Epithelial cell of esophagus (primary cell): ENCODE data around the gene UBASH3A.

Source experiments
- DNase-seq: peaks from one replicate; pipeline ENCODE4 v3.0.0; 2010; ENCODE audit warnings: low read depth
- H3K4me3 ChIP-seq: 2 replicates; pipeline ENCODE4 v1.5.1; 2011; ENCODE audit warnings: mild to moderate bottlenecking, low read length, control low read depth
- TF ChIP-seq, protein P1 (sequence below): IDR thresholded peaks from 2 replicates; pipeline ENCODE4 v1.5.1; 2011; ENCODE audit warnings: low read depth, mild to moderate bottlenecking, low read length, control low read depth, inconsistent platforms; ENCODE audit not compliant: insufficient read depth; ENCODE audit errors: missing control alignments

UBASH3A gene, protein sequence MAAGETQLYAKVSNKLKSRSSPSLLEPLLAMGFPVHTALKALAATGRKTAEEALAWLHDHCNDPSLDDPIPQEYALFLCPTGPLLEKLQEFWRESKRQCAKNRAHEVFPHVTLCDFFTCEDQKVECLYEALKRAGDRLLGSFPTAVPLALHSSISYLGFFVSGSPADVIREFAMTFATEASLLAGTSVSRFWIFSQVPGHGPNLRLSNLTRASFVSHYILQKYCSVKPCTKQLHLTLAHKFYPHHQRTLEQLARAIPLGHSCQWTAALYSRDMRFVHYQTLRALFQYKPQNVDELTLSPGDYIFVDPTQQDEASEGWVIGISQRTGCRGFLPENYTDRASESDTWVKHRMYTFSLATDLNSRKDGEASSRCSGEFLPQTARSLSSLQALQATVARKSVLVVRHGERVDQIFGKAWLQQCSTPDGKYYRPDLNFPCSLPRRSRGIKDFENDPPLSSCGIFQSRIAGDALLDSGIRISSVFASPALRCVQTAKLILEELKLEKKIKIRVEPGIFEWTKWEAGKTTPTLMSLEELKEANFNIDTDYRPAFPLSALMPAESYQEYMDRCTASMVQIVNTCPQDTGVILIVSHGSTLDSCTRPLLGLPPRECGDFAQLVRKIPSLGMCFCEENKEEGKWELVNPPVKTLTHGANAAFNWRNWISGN

GRCh38 chr21:42403611-42404231 is at the start of gene UBASH3A:
Gene UBASH3A, plus strand, starts transcription at chr21:42403902. Its CDS starts 44 bp downstream, at chr21:42403946.
- DNase-seq, result no peak

DNA sequence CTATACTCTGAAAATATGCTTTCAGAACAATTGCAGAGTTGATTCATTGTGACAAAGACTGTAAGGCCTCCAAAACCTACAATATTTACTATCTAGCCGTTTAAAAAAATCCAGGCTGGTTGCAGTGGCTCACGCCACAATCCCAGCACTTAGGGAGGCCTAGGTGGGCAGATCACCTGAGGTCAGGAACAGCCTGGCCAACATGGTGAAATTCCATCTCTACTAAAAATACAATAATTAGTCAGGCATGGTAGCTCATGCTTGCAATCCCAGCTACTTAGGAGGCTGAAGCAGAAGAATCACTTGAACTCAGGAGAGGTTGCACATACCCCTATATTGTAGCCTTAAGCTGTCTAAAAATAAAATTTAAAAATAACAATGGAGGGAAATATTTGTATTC is 47.7 kb upstream of the UBASH3A start:
- H3K4me3 ChIP-seq, result no peak overlapping the region
- no peak for DNase-seq
- TF ChIP-seq, protein P1, sequence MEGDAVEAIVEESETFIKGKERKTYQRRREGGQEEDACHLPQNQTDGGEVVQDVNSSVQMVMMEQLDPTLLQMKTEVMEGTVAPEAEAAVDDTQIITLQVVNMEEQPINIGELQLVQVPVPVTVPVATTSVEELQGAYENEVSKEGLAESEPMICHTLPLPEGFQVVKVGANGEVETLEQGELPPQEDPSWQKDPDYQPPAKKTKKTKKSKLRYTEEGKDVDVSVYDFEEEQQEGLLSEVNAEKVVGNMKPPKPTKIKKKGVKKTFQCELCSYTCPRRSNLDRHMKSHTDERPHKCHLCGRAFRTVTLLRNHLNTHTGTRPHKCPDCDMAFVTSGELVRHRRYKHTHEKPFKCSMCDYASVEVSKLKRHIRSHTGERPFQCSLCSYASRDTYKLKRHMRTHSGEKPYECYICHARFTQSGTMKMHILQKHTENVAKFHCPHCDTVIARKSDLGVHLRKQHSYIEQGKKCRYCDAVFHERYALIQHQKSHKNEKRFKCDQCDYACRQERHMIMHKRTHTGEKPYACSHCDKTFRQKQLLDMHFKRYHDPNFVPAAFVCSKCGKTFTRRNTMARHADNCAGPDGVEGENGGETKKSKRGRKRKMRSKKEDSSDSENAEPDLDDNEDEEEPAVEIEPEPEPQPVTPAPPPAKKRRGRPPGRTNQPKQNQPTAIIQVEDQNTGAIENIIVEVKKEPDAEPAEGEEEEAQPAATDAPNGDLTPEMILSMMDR, result no peak

More at GRCh38 chr21:42403611-42404231, at the start of gene UBASH3A:
- no peak within 1 kb of the TSS for H3K4me3 ChIP-seq
- TF ChIP-seq, protein P1, result no peak

DNA sequence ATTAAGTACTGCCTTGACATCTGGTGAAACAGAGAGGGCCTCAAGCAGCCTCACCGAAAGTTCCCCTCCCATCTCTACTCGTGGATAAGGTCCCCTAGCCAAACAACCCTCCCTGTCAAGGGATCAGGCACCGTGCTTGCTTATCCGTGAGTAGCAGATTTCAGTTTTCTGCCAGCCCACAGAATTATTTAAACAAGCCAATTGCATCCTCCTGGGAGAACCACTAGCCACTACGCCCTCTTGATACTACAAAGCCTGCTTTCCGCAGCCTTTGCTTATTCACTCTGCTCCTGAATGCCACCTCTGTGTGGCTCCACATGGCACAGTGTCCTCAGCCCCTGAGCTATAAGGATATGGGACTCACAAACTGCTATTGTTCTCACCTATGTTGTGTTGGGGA is 47.1 kb upstream of the UBASH3A start:
- no peak for DNase-seq
- H3K4me3 ChIP-seq, result no peak overlapping the region
- TF ChIP-seq, protein P1, result no peak

DNA sequence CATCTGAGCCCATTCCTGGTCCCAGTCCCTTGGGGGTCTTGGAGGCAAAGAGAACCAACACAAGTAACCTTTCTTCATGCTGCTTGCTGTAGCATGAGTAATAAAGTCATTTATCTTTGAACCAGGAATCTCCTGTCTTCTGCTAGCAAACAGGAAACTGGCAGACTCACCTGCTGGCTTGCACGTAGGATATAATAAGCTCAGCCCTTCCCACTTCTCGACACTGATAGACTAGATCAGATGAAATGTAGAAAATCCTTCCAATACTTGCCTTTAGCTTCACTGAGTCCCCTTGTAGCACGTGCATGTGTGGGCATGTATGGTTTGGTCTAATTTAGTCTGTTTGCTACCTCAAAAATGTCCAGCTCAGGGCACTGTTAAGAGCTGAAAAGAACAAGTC is 46.4 kb upstream of the UBASH3A start:
- no peak overlapping the region for H3K4me3 ChIP-seq
- TF ChIP-seq, protein P1, result no peak
- DNase-seq, result peak; percentile 13

DNA sequence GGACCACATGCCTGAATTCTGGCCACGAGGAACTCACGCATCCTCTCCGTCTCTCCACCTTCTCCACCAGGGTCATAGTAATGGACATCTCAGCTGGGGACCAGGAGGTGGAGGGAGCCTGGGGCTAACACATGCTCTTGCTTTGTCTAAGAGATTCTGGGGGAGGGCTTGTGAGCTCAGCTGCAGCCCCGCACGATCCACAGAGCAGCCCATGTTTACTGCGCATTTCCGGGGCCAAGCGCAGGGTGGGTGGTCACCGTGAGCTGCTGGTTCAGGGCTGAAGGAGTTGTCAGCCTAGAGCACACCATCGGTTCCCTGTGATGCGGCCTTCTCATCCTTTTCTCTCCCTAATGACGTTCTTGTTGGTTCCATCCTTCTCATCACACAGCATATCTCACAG is 45.4 kb upstream of the UBASH3A start:
- TF ChIP-seq, protein P1, result no peak
- no peak overlapping the region for H3K4me3 ChIP-seq
- DNase-seq, result no peak

DNA sequence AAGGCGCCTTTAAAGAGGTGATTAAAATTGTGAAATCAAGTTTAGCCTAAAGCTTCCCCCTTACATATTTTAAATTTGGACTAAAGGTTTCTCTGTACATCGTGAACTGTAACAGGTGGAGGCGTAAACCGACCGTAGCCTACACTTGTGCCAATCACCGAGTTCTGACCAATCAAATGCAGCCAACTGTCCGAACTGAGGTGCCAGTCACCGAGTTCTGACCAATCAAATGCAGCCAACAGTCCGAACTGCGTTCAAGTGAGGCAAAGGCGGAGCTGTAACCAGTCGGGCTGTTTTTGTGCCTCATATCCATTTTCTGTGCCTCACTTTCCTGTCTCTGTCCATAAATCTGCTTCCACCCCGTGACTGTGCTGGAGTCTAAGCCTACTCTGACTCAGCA is 44.8 kb upstream of the UBASH3A start:
- TF ChIP-seq, protein P1, result no peak
- no peak for DNase-seq
- no peak overlapping the region for H3K4me3 ChIP-seq
